Activated CD4-positive, alpha-beta memory T cell treated with anti-CD3 and anti-CD28 coated beads for 36 hours (primary cell): Measurements from ENCODE around the gene USP22. TPM values are rescaled to one million over a fixed set of nuclear protein-coding genes. Genes with fewer than 3 reads are reported as not detected.
"Not testable (repeated sequence)": the region's sequence is repeated elsewhere in the genome, so short reads cannot be mapped to it uniquely, and the experiment has no call there.

Experiments used
- CTCF ChIA-PET: fragments of 350-600 bp; sonication (Branson Sonifier 250); formaldehyde crosslinking; loops from one replicate; lab custom pipeline; 2021; ENCODE audit warnings: antibody characterized with exemption, inconsistent platforms; lab: Charles Lee
- POLR2A ChIA-PET: fragments of 350-600 bp; sonication (Branson Sonifier 250); formaldehyde crosslinking; loops from one replicate; lab custom pipeline; 2021; ENCODE audit warnings: antibody characterized with exemption; lab: Charles Lee
- DNase-seq: peaks from one replicate; pipeline ENCODE4 v3.0.0-alpha.2; 2020
- H3K27ac Mint-ChIP-seq: one replicate; pipeline ENCODE4 v1.8.0; 2021; ENCODE audit warnings: mixed read lengths
- H3K27me3 Mint-ChIP-seq: one replicate; pipeline ENCODE4 v1.8.0; 2021; ENCODE audit warnings: mixed read lengths
- H3K36me3 Mint-ChIP-seq: one replicate; pipeline ENCODE4 v1.8.0; 2021; ENCODE audit warnings: mixed read lengths
- H3K4me1 Mint-ChIP-seq: one replicate; pipeline ENCODE4 v1.8.0; 2021; ENCODE audit warnings: low read depth, mixed read lengths
- H3K4me3 Mint-ChIP-seq: one replicate; pipeline ENCODE4 v1.8.0; 2021; ENCODE audit warnings: mild to moderate bottlenecking, mixed read lengths
- H3K9me3 Mint-ChIP-seq: one replicate; pipeline ENCODE4 v1.8.0; 2021; ENCODE audit warnings: mixed read lengths
- intact Hi-C: fragments of 100-400 bp; cut with micrococcal nuclease; formaldehyde crosslinking; loops from one replicate; pipeline ENCODE4 v1.15.1; 2023
- total RNA-seq, 2 experiments: library from RNA; stranded (reverse); gene quantifications; one replicate each; pipeline ENCODE4 v1.2.3, GENCODE V29; 2021

Gene USP22
- total RNA-seq, 2 experiments from 2014 or later = 120 to 124 TPM

- DNase-seq = no peak
- Mint-ChIP-seq H3K4me1 (no peaks in the 10 kb centered on the region), H3K36me3 (no peaks in the 10 kb centered on the region), H3K27me3 (no peaks in the 10 kb centered on the region), H3K9me3 (no peaks in the 10 kb centered on the region), H3K27ac (no peak overlapping the region), H3K4me3 (no peak overlapping the region)
- intact Hi-C loops = loop anchor here (10.0 kb wide), 1 partner anchor 75 kb away; no protein-coding TSS in a partner anchor
- ChIA-PET POLR2A (no interaction called here), CTCF (interaction anchor here (1.6 kb wide), 1 partner anchor 46 kb away, joined by 3 read pairs; no protein-coding TSS in a partner anchor)
These were observed 52.6 kb downstream of the USP22 start for GRCh38 chr17:20989991-20990855.

- no peaks in the 10 kb centered on the region for H3K9me3 Mint-ChIP-seq
- CTCF ChIA-PET = no interaction called here
- no peak overlapping the region for H3K4me3 Mint-ChIP-seq
- no peaks in the 10 kb centered on the region for H3K36me3 Mint-ChIP-seq
- DNase-seq = no peak
- H3K27ac Mint-ChIP-seq = no peak overlapping the region
- H3K27me3 Mint-ChIP-seq = no peaks in the 10 kb centered on the region
- POLR2A ChIA-PET = no interaction called here
- intact Hi-C loops = no loop called here
- H3K4me1 Mint-ChIP-seq = no peaks in the 10 kb centered on the region
These were observed 53.3 kb downstream of the USP22 start for GRCh38 chr17:20989481-20989880.

- no peaks in the 10 kb centered on the region for H3K9me3 Mint-ChIP-seq
- no peak overlapping the region for H3K4me3 Mint-ChIP-seq
- DNase-seq = no peak
- H3K27ac Mint-ChIP-seq = no peak overlapping the region
- no peaks in the 10 kb centered on the region for H3K27me3 Mint-ChIP-seq
- CTCF ChIA-PET = no interaction called here
- H3K36me3 Mint-ChIP-seq = no peaks in the 10 kb centered on the region
- no peaks in the 10 kb centered on the region for H3K4me1 Mint-ChIP-seq
- intact Hi-C loops = no loop called here
- POLR2A ChIA-PET = no interaction called here
These were observed 53.9 kb downstream of the USP22 start for GRCh38 chr17:20988896-20989295.

- intact Hi-C loops = no loop called here
- Mint-ChIP-seq H3K9me3 (no peaks in the 10 kb centered on the region), H3K4me1 (no peaks in the 10 kb centered on the region), H3K4me3 (no peak overlapping the region), H3K27me3 (no peaks in the 10 kb centered on the region), H3K27ac (no peak overlapping the region), H3K36me3 (no peaks in the 10 kb centered on the region)
- no peak for DNase-seq
- CTCF ChIA-PET = no interaction called here
- POLR2A ChIA-PET = no interaction called here
These were observed 54.7 kb downstream of the USP22 start for GRCh38 chr17:20988001-20988636.

GRCh38 chr17:20987511-20987910 is 55.3 kb downstream of the USP22 start:
- Mint-ChIP-seq H3K27me3 (no peaks in the 10 kb centered on the region), H3K36me3 (no peaks in the 10 kb centered on the region), H3K4me1 (no peaks in the 10 kb centered on the region), H3K27ac (no peak overlapping the region), H3K9me3 (no peaks in the 10 kb centered on the region), H3K4me3 (no peak overlapping the region)
- POLR2A ChIA-PET = no interaction called here
- DNase-seq = no peak
- intact Hi-C loops = no loop called here
- CTCF ChIA-PET = no interaction called here

GRCh38 chr17:20986767-20987510 is 55.9 kb downstream of the USP22 start:
- CTCF ChIA-PET = no interaction called here
- Mint-ChIP-seq H3K9me3 (no peaks in the 10 kb centered on the region), H3K36me3 (no peaks in the 10 kb centered on the region), H3K4me1 (no peaks in the 10 kb centered on the region), H3K27me3 (no peaks in the 10 kb centered on the region), H3K4me3 (no peak overlapping the region), H3K27ac (no peak overlapping the region)
- intact Hi-C loops = no loop called here
- POLR2A ChIA-PET = no interaction called here
- DNase-seq = no peak

GRCh38 chr17:20983359-20983637 is 59.5 kb downstream of the USP22 start:
- CTCF ChIA-PET = no interaction called here
- H3K9me3 Mint-ChIP-seq = no peaks in the 10 kb centered on the region

GRCh38 chr17:20982589-20983358 is 60.0 kb downstream of the USP22 start:
- H3K27me3 Mint-ChIP-seq = peaks cover 10% of the 10 kb centered on the region
- ChIA-PET CTCF (no interaction called here), POLR2A (no interaction called here)
- H3K4me3 Mint-ChIP-seq = no peak overlapping the region
- H3K27ac Mint-ChIP-seq = no peak overlapping the region
- intact Hi-C loops = no loop called here
- no peak for DNase-seq
- no peaks in the 10 kb centered on the region for H3K4me1 Mint-ChIP-seq
- no peaks in the 10 kb centered on the region for H3K9me3 Mint-ChIP-seq
- no peaks in the 10 kb centered on the region for H3K36me3 Mint-ChIP-seq

More at GRCh38 chr17:20983359-20983637, 59.5 kb downstream of the USP22 start:
- POLR2A ChIA-PET = no interaction called here
- Mint-ChIP-seq H3K4me1 (no peaks in the 10 kb centered on the region), H3K4me3 (no peak overlapping the region), H3K27me3 (peaks cover 10% of the 10 kb centered on the region), H3K36me3 (no peaks in the 10 kb centered on the region), H3K27ac (no peak overlapping the region)
- no peak for DNase-seq
- intact Hi-C loops = no loop called here

- Mint-ChIP-seq H3K27ac (no peak overlapping the region), H3K4me1 (no peaks in the 10 kb centered on the region), H3K27me3 (peaks cover 19% of the 10 kb centered on the region), H3K9me3 (no peaks in the 10 kb centered on the region), H3K4me3 (no peak overlapping the region), H3K36me3 (no peaks in the 10 kb centered on the region)
- ChIA-PET CTCF (no interaction called here), POLR2A (no interaction called here)
- no peak for DNase-seq
- intact Hi-C loops = no loop called here
These were observed 61.5 kb downstream of the USP22 start for GRCh38 chr17:20981046-20981920.

- Mint-ChIP-seq H3K4me3 (no peak overlapping the region), H3K27me3 (peaks cover 23% of the 10 kb centered on the region), H3K4me1 (no peaks in the 10 kb centered on the region), H3K27ac (no peak overlapping the region), H3K36me3 (no peaks in the 10 kb centered on the region), H3K9me3 (no peaks in the 10 kb centered on the region)
- ChIA-PET CTCF (no interaction called here), POLR2A (no interaction called here)
- intact Hi-C loops = no loop called here
- no peak for DNase-seq
These were observed 63.1 kb downstream of the USP22 start for GRCh38 chr17:20979792-20980083.

- POLR2A ChIA-PET, H3K4me1 Mint-ChIP-seq, DNase-seq, H3K27ac Mint-ChIP-seq, intact Hi-C loops, CTCF ChIA-PET, H3K36me3 Mint-ChIP-seq, H3K9me3 Mint-ChIP-seq, H3K4me3 Mint-ChIP-seq: not testable (repeated sequence)
- H3K27me3 Mint-ChIP-seq = peaks cover 23% of the 10 kb centered on the region
These were observed 63.6 kb downstream of the USP22 start for GRCh38 chr17:20979007-20979791.
